GM18519 (cell line): ENCODE data around the gene FCGR3B.
"Not testable (repeated sequence)": the region's sequence is repeated elsewhere in the genome, so short reads cannot be mapped to it uniquely, and the experiment has no call there.

Source experiments
- ATAC-seq: cut with Tn5 transposase; IDR thresholded peaks from one replicate; pipeline ENCODE4 v1.9.1; 2021; ENCODE audit warnings: mild to moderate bottlenecking, moderate library complexity; ENCODE audit not compliant: unreplicated experiment, low FRiP score

FCGR3B gene

DNA sequence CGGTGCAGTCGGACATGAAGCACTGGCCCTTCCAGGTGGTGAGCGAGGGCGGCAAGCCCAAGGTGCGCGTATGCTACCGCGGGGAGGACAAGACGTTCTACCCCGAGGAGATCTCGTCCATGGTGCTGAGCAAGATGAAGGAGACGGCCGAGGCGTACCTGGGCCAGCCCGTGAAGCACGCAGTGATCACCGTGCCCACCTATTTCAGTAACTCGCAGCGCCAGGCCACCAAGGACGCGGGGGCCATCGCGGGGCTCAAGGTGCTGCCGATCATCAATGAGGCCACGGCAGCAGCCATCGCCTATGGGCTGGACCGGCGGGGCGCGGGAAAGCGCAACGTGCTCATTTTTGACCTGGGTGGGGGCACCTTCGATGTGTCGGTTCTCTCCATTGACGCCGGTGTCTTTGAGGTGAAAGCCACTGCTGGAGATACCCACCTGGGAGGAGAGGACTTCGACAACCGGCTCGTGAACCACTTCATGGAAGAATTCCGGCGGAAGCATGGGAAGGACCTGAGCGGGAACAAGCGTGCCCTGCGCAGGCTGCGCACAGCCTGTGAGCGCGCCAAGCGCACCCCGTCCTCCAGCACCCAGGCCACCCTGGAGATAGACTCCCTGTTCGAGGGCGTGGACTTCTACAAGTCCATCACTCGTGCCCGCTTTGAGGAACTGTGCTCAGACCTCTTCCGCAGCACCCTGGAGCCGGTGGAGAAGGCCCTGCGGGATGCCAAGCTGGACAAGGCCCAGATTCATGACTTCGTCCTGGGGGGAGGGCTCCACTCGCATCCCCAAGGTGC lies 24.2 kb downstream of the FCGR3B start:
- ATAC-seq = not testable (repeated sequence)

DNA sequence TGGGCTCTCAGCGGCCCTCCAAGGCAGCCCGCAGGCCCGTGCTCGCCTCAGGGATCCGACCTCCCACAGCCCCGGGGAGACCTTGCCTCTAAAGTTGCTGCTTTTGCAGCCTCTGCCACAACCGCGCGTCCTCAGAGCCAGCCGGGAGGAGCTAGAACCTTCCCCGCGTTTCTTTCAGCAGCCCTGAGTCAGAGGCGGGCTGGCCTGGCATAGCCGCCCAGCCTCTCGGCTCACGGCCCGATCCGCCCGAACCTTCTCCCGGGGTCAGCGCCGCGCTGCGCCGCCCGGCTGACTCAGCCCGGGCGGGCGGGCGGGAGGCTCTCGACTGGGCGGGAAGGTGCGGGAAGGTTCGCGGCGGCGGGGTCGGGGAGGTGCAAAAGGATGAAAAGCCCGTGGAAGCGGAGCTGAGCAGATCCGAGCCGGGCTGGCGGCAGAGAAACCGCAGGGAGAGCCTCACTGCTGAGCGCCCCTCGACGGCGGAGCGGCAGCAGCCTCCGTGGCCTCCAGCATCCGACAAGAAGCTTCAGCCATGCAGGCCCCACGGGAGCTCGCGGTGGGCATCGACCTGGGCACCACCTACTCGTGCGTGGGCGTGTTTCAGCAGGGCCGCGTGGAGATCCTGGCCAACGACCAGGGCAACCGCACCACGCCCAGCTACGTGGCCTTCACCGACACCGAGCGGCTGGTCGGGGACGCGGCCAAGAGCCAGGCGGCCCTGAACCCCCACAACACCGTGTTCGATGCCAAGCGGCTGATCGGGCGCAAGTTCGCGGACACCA lies 25.0 kb downstream of the FCGR3B start:
- ATAC-seq = not testable (repeated sequence)

DNA sequence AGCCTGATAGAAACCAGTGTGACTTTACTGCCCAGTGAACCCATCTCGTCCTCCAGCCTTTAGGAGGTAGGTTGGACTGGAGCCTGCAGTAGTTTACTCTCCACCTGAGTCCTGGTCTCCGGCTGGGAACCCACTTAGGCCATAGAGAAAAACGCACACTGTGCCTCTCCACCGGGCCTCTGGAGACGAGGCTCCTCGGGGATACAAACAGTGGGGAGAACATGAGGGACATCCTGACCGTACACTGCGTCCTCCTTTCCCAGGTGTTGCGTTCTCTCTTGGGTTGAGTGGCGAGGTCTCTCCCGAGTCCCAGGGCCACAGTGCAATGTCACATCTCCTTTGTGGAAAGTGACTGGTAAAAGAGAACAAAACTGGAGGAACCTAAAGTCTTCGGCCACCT lies 26.0 kb downstream of the FCGR3B start:
- not testable (repeated sequence) for ATAC-seq

DNA sequence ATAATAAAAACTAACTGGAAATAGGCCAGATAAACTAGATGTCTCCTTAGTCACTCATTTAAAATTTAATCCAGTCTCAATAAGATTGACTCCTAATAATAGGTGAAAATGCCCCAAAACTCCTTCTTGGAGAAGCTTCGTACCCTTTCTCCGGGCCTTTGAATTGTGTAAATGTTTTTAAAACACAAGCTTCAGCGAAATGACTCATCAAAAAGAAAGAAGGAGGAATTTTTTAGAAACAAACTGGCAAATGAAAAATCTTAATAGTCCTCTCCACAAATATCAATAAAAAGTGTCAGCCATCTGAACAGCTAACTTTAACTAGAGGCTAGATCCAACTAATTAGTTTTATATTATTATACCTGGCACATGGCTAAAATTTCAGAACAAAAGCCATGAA lies 33.9 kb downstream of the FCGR3B start:
- not testable (repeated sequence) for ATAC-seq

DNA sequence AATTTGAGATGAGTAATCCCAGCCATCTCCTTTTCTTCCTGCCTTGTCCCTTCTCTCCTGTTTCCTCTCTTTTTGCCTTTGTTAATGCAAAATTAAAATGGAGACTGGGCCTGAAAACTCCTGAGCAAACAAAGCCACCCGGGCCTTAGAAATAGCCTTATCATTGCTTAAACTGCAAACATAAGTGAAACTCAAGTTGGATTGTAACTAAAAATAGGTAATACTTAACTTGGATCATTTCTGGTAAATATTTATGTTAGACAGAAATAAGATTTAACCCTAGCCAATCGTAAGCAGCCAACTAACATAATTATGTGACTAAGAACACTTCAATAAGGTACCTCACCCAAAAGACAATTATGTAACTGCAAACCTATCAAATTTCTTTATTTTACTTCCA lies 35.4 kb downstream of the FCGR3B start:
- not testable (repeated sequence) for ATAC-seq

DNA sequence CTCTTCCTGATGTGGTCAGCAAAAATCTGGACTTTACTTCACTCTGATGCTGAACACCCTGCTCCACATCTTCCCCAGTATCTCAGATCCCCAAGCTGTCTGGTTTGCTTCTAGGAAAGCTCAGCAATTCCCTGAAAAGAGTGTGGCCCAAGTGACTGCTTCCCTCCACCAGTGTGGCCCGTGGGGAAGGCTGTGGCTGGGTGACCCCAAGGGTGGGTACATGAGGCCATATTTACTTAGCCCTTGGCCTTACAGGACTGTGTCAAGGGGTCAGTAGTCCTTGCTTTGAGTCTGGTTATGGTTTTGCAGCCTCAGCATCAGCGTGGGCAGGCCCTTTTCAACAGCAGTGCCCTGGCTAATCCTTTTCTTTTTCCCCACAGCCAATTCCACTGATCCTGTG lies 35.8 kb downstream of the FCGR3B start:
- ATAC-seq = not testable (repeated sequence)

DNA sequence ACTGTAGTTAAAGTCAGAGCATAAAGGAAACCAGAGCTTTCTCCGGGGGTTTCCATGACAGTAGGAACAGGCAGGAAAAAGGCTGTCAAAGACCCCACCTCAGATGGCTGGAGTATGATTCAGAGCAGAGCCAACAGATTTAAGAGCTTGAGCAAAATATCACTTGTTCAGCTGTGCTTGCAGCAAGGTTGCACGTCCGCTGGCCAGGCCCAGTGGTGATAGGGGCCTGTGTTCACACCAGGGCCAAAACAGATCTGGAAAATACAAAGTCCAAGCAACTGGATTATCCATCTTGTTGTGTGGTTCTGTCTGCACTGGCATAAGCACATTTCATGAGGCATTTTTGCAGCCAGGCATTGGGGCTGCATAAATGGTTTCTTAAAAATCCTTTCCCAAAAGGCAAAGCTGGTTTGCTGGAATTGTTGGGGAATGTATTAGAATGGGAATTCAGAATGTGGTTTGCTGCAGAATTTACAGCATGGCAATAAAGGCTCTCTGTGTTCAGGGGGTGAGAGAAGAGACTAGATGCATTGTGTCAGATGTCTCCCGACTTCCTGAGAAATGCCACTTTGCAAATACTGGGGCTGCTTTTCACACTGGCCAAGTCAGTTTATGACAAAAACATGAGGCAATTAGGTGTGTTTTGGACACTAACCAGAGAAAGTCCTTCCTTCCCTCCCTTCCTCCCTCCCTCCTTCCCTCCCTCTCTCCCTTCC lies 36.5 kb downstream of the FCGR3B start:
- ATAC-seq = not testable (repeated sequence)

DNA sequence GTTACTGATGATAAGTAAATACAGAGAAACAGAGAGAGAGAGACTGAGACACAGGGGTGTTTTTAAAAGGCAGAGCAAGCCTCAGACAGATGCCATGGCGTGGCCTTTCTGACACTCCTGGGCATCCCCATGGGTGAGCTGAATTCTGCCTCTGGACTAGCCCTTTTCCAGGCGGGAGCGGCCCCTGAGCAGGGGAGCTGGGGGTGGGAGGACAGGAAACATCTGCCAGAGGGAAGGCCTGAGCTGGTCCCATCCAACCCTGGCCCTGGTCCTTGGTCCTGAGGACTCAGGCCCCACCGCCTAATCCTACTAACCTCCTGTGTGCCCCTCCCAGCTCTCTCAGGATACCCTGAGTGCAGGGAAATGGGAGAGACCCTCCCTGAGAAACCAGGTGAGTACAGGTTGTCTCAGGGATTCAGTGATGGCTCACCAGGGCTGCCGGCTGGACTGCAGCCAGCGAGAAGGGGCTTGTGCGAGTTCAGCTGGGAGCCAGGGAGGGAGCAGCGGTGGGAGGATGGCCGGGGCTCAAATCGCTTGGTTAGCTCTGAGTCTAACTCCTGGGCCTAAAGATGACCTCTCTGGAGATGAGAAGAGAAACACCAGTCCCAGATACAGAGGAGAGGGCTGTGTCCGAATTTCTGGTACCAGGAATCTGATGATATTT lies 37.8 kb downstream of the FCGR3B start:
- ATAC-seq = not testable (repeated sequence)

DNA sequence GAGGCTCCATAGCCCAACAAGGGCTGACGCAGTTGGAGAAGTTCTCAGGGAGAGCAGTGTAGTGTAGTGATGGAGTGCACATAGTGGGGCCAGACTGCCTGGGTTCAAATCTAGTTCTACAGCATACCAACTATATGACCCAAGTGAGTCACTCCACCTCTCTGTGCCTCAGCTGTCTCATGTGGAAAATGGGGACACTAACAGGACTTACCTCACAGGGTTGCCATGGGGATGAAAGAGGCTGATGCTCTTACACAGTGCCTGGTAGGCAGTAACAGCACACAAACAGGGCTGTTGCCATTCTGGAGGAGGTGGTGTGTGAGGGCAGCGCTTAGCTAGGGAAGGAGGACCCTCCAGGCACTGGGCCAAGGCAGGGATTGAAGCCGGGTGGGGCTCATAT lies 38.4 kb downstream of the FCGR3B start:
- ATAC-seq = not testable (repeated sequence)

DNA sequence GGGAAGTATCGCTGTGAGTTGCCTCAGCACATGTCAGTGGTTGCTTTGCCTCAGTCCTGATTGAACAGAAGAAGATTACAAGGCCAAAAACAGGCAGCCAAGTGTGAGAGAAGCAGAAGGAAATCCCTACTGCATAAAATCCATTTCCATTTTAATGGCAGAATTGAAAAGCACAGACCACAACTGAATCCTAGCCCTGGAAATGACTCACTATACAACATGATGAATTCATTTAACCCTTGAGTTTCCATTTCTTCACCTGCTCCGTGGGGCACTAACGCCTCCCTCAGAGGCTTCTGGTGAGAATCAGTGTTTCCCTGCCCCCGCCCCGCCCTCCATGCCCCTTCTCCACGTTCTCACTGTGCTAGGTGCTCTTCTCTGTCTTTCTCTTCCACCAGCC lies 41.1 kb downstream of the FCGR3B start:
- ATAC-seq = not testable (repeated sequence)

DNA sequence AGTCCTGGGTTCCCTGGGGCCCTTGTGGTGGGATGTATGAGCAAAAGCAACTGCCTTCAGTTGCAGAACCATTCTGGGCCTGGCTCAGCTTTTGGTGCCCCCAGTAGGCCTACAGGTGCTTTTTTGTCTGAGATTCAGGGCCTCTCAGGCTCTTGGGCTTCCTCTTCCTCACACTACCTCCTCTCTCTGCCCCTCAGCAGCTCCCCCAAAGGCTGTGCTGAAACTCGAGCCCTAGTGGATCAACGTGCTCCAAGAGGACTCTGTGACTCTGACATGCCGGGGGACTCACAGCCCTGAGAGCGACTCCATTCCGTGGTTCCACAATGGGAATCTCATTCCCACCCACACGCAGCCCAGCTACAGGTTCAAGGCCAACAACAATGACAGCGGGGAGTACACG lies 41.6 kb downstream of the FCGR3B start:
- ATAC-seq = not testable (repeated sequence)

DNA sequence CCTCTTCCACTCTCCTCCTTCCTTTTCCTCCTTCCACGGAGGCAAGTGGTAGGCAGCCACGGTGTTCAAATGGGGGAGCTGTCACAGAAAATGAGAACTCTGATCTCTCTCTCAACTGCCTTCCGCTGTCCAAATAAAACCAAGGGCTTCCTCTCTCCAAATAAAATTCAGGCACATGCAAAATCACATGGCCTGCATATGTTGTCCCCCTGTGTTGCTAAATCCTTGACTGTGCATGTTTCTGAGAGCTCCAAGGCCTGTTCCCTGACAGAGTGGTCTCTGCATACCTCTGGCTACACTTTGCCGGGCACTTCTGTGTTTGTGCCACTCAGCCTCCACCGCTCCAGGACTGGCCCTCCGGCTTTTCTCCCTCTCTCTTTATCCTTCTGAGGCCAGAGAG lies 42.4 kb downstream of the FCGR3B start:
- not testable (repeated sequence) for ATAC-seq

DNA sequence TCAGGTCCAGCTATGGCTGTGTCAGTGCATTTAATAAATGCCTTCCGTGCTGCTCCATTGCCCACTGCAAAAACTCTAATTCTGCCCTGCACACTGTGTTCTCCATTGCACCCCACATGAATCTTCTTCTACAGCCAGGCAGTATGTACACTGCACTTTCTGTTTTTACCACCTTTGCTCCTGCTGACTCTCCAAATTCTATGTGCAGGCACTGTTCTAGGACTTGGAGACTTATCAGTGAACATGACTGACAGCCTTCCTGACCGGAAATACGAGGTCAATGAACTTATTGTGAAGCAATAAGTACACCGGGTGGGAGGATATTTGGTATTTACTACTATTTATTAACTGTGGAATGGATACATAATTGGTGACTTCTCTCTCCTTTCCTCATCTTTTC lies 48.1 kb downstream of the FCGR3B start:
- not testable (repeated sequence) for ATAC-seq

DNA sequence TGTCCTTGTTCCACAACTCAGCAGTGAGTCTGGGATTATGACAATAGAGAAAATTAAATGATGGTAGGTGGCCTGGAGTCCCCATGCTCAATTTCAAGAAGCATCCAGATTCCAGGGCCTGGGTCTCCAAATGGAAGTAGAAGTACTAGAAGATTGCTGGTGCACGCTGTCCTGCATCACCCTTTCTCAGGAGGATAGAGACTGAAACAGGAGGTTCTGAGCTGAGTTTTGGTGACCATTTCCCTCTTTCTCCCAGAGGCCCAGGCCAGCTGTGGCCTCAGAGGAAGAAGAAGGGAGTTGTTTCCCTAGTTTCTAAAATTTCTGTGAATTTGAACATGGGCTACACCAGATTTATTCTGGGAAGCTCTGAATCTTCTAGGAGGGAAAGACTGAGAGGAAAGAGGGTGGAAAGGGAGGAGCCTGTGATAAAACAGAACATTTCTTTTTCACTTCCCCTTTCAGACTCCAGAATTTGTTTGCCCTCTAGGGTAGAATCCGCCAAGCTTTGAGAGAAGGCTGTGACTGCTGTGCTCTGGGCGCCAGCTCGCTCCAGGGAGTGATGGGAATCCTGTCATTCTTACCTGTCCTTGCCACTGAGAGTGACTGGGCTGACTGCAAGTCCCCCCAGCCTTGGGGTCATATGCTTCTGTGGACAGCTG lies 50.0 kb downstream of the FCGR3B start:
- ATAC-seq = not testable (repeated sequence)

DNA sequence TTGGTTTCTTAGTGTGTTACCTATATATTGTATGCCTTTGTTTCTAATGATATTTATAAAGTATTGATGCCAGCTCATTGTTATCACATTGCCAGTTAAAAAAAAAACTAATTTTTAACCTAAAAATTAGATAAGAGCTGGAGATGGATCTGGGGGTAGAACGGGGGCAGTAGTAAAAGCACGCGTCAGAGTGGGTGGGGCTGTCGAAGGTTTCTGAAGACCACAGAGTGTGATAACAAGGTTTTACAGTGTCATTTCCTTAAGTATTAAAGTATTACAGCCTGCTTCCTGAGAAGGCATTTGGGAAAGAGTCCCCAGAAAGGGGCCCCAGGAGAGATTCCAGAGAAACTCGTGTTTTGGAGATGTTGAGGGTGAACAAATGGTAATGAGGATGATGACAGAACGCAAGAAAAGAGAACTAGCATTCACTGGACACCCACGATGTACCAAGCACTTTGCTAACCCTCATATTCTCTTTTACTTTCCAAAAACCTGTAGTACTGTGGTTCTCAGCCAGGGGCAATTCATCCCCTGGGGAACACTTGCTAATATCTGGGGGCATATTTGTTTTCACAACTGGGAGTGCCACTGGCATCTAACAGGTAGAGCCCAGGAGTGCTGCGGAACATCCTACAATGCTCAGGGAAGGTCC lies 51.0 kb downstream of the FCGR3B start:
- ATAC-seq = not testable (repeated sequence)

DNA sequence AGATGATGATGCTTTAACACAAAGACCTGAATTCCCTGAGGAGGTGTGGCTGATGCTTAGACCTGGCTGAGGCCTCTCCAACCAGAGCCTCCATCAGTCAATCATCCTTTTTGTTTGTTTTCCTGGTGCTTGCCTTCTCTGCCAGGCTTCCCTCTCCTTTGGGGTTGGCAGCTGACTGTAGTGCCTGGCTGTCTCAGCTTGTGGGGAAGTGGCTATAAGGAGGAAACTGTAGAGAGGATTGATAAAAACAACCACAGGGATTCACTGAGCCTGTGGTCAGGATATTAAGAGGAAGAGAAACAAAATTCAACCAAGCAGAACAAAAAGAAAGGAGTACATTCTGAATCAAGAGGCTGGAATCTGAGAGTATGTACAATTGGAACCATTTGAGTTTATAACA lies 54.3 kb downstream of the FCGR3B start:
- ATAC-seq = not testable (repeated sequence)
